Fibroblast of peridontal ligament (primary cell): ENCODE measurements around the gene UQCC3.
"Not testable (repeated sequence)": the region's sequence is repeated elsewhere in the genome, so short reads cannot be mapped to it uniquely, and the experiment has no call there.

Source experiments
- DNase-seq: peaks from one replicate; pipeline ENCODE4 v3.0.0-alpha.2; 2010; ENCODE audit errors: extremely low read depth

Gene UQCC3

GRCh38 chr11:62702246-62702645 is 30.8 kb downstream of the UQCC3 start:
- no peak for DNase-seq

GRCh38 chr11:62703921-62704320 is 32.4 kb downstream of the UQCC3 start:
- not testable (repeated sequence) for DNase-seq

DNA sequence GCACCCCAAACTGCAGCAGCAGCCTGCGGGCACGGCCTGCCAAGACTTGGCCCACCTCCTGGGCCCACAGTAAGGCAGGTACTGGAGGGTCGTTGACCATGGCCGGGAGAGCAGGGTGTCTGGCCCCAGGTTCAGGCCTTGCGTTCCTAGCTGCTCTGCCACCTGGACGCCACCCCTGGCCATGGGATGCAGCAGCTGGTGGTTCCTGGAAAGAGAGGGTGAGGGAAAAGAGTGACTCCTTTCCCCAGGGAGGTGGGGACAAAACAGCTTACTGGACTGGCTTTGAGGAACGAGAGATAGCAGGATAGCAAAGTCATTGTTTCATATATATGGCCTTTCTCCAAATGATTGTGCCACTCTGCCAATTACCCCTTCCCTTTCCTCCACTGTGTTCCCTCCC is 33.9 kb downstream of the UQCC3 start:
- no peak for DNase-seq

- DNase-seq = peak; percentile 88
Measured at GRCh38 chr11:62705880-62706849, 34.7 kb downstream of the UQCC3 start.

- no peak for DNase-seq
Measured at GRCh38 chr11:62706850-62707247, 35.4 kb downstream of the UQCC3 start.

DNA sequence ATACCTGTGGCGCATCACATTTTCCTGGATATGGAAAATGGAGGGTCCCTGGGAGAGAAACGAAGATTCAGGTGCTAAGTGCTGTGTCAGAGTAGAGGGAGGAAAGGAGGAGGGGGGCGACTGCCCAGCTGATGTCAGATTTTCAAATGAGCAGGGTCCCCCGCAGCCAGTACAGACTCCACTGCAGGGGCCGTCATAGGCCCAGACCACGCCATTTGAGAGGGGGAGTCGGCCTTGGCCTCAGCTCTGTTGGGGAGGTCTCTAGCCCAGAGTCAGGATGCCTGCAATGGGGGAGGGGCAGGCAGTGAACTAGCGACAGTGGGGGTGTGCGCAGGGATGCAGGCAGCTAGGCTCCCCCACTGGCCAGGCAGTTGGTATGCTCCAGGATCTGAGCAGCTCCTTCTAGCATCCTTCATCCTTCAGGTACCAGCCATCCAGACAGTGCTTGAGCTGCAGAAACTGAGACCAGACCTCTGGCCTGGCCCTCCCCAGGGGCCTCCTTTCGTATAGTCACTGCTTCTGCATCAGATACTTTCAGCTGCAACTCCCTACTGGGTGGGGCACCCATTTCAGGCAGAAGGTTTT is 35.9 kb downstream of the UQCC3 start, which contains the start of the genes BSCL2 and GNG3:
Gene BSCL2 (minus strand): TSS at position 148 of the 585 bp plus-strand sequence. CDS start 229 bp downstream, outside the sequence.
Gene GNG3 (plus strand): TSS at position 400 of the 585 bp plus-strand sequence. CDS start 620 bp downstream, outside the sequence.
- DNase-seq = no peak

DNA sequence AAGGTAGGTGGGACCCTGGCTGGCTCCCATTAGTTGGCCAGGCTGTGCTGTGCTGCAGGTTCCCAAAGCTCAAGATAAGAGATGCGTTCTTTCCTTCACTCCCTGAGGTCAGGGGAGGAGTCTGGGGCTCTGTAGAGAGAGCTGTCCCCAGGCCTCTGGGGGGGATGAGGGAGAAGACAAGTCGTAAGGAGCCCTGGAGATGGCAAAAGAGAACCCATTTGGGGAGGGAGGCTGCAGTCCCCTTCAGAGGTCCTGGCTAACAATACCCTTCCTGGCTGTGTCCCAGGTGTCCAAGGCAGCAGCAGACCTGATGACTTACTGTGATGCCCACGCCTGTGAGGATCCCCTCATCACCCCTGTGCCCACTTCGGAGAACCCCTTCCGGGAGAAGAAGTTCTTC is 36.9 kb downstream of the UQCC3 start:
- DNase-seq = no peak

GRCh38 chr11:62708793-62709192 is 37.3 kb downstream of the UQCC3 start:
- no peak for DNase-seq

GRCh38 chr11:62709247-62710000 is 38.0 kb downstream of the UQCC3 start:
- DNase-seq = peak; percentile 98

DNA sequence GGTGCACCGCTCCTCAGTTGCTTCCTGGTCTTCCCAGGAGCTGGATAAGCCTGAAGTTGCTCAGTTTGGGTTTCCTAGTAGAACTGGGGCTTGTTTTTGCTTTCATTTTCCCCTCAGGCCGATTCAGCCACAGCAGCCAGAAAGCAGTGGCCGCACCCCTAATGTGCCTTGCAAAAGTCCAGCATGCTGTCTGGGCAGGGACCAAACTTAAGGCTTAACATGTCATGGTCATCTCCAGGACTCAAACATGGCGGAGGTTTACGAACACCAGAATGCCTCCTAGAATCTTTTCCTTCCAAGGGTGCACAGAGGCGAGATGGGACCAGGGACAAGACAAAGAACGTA is 38.5 kb downstream of the UQCC3 start:
- peak; percentile 51 for DNase-seq

- DNase-seq = no peak
Measured at GRCh38 chr11:62712276-62712812, 40.9 kb downstream of the UQCC3 start.

DNA sequence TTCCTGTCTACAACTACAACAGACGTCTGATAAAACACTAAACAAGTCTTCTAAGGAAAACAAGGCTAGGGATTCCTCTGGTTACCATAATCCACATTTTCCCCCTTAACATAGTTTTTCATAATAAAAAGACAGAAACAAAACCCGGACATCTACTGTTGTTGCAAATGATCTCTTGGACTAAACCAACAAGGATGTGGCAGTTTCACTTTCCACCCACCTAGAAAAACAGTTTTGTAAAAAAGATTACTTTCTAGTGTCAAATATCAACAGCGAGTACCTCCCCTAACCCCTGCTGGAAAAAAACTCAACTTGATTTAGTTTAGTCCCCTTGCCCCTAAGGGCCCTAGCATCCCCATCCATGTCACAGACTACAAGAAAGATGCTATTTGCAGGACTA is 41.4 kb downstream of the UQCC3 start:
- DNase-seq = no peak

DNA sequence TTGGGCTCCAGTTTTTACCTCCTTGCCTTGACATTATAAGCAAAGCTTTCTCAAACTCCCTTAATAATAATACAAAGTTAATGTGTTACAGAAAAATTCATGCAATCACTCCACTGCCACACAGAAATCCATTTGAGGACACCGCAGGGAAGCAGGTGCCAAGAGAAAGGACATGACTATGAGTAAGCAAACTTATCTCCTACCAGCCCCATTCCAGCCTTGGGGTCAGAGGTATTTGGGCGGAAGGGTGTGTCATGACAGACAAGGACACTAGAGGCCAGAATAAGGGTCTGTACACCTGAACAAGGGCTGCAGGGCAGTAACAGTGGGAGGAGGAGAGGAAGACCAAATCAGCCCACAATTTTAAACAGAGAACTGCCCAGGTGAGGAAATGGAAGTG is 41.9 kb downstream of the UQCC3 start:
- DNase-seq = no peak

DNA sequence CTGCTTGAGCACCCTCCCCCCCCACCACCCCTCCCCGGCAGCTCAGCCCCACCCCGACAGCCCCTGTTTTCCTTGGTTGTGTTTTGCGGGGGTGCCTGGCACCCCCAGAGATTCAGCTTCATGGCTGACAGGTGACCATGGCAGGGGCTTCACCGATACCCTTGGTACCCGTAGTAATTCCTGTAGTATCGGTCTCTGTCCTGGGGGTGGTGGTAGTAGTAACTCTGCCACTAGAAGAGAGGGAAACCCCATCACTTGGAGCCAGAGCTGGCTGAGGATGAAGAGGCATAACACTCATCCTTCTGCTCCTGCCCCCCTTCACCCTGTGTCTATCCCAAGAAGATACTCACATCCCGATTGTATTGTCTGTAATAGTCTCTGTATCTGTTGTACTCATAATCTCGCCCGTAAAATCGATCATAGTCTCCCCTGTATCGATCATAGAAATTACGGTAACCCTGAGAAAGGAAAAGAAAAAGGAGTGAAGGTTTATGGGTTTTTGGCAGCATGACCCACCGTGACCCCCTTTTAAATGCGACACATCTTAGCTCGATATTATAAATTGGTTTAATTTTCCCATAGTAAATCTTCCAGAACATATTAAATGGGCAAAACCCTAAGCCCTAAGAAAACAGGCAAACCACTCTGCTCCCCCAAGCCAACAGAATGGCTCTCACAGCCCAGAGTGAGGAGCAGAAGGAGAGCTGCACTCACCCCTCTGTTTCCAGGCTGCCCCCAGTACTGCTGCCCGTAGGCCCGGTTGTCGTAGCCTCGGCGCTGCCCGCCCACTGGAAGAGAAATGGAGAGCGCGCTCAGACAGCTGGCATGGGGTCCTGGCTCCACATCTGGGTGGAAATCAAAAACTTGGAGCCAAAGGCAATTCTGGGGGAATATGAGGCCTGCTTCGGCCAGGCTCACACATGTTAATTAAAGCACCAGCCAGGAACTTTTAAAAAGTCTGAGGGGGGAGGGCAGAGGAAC is 44.0 kb downstream of the UQCC3 start:
- DNase-seq = no peak

DNA sequence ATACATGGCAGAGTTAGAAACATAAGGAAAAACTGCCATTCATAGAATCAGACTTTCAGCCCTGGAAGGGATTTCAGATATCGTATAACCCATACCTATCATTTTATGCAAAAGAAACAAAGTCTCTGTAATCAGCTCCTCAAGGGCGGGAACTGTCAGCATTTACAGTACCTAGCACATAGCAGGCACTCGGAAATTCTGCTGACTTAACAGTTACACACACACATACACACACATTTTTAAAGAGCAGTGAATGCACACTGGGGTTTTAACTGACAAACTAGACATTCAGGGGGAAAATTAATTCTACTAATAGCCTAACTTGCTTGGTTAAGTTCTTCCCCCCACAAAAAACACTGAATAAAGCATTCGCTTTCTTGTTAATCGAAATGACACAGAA is 44.7 kb downstream of the UQCC3 start:
- DNase-seq = no peak

DNA sequence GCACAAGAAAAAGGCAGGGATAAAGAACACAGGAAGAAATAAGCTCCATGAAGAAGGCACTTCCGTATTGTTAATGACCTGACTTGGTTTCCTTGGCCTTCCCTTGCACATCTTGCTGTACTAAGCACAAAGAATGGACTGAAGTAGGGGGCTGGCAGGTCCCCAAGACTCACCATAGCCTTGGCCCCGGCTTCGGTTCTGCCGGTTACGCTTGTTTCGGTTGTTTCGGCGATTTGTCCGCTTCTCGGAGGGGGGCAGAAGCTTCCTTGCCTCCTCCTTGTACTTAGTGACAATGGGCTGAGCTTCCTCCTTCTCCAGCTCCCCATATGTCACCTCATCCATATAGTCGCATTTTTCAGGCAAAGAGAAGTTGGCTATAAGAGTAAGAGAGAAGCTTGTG is 45.3 kb downstream of the UQCC3 start:
- DNase-seq = no peak

GRCh38 chr11:62719302-62719978 is 48.0 kb downstream of the UQCC3 start:
- DNase-seq = no peak

DNA sequence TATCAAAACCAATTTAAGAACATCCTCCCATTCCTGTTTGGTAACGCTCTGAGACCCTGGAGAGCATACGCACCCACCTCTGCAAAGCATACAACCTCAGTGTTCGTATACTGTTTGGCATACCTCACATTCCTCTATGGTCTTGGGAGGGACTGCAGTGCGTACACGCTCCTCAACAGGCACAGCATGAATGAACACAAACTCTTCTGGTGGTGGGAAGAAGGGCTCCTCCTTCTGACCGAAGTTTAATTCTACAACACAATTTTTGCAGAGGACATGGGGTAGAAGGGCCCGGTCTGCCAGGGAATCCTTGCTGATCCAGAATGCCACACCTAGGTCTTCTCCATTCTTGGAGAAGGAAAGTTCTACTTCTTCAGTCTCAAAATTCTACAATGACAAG is 50.5 kb downstream of the UQCC3 start:
- no peak for DNase-seq
